ENCODE results near the gene CRIP3.

GRCh38 chr6:43282060-43282459 is 26.6 kb downstream of the CRIP3 start:
- TF ChIP-seq CTCF (IDR thresholded peaks at IDR 0.05): no peak
- no peak for TF ChIP-seq POLR2A (IDR thresholded peaks at IDR 0.05)
- TF ChIP-seq EP300 (IDR thresholded peaks at IDR 0.05): no peak
